ENCODE measurements around the gene RPS6KA6.

DNA sequence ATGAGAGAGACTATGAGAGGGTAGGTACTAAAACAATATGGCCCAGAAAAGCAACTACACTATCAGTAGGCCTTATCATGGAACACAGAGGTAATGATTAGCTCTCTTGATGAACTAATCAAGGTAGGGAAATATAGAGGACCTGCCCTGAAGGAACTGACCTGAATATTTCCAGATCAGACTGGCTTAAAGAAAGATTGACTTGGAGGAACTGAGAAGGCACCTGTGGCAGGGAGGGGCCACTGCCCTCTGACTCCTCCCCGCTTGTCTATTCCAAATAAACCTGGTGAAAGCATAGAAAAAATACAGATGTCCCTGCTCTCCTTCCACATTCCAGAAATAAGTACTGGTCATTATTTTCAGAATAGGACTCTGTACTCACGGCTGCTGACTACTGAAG is 5.5 kb downstream of the RPS6KA6 start:
- TF ChIP-seq, protein P1, sequence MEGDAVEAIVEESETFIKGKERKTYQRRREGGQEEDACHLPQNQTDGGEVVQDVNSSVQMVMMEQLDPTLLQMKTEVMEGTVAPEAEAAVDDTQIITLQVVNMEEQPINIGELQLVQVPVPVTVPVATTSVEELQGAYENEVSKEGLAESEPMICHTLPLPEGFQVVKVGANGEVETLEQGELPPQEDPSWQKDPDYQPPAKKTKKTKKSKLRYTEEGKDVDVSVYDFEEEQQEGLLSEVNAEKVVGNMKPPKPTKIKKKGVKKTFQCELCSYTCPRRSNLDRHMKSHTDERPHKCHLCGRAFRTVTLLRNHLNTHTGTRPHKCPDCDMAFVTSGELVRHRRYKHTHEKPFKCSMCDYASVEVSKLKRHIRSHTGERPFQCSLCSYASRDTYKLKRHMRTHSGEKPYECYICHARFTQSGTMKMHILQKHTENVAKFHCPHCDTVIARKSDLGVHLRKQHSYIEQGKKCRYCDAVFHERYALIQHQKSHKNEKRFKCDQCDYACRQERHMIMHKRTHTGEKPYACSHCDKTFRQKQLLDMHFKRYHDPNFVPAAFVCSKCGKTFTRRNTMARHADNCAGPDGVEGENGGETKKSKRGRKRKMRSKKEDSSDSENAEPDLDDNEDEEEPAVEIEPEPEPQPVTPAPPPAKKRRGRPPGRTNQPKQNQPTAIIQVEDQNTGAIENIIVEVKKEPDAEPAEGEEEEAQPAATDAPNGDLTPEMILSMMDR (IDR thresholded peaks at IDR 0.05): no peak
- TF ChIP-seq POLR2A (IDR thresholded peaks at IDR 0.05): no peak
